HG02973 (cell line): Measurements from ENCODE around the gene EGFLAM.

Experiments used
- ATAC-seq: cut with Tn5 transposase; IDR thresholded peaks from one replicate; pipeline ENCODE4 v1.9.1; 2021; ENCODE audit warnings: moderate library complexity; ENCODE audit not compliant: unreplicated experiment

The EGFLAM gene

DNA sequence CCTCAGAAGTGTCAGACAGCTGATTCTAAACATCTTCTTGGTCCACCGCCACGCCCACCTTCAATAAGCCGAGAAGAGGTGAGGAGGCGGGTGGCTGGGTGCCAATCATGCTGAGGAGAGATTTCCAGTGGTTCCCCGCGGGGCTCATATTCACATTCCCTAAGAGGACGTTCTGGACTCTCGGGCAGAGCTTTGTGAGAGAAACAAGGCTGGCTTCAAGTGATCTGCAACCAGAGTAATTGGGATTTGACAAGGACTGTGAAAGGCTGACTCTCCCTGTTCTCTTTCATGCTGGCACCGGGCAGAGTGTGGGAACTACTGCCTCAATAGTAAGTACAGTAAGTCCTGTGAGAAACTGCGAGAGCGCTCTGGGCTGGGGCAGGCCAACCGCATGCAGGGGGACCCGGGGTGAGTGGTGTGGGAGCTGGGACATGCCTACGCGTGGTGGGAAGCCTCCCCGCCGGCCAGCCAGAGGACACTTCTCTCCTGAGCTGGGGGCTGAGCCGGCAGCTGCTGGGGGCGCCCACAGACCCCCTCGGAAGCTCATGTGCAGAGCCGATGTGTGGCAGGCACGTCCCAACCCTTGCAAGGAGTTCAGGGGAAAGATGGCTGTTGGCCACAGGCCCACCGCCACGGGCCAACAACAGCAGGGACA is 187.1 kb downstream of the EGFLAM start:
- ATAC-seq, result no peak

DNA sequence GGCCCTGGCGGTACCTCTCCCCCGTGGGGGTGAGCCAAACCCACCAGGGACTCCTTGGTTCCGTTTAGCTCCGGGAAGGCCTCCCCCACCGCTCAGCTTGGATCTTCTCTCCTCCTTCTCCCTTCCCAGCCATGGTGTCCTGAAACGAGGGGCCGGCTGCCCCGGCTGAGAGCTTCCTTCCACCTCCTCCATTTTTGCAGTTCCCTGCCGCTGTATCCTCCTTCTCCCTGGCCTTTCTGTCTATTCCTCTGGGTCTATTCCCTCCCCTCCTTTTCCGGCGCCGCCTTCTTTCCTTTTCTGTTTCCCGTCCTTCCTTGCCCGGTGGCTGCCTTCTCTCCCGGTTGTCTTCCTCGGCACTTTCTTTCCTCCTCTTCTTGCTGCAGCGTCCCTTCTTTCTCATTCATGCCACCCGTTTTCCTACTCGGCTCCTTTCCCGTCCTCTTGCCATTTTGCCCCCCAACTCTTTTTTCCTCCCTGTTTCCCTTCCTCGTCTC is 187.7 kb downstream of the EGFLAM start:
- no peak for ATAC-seq

DNA sequence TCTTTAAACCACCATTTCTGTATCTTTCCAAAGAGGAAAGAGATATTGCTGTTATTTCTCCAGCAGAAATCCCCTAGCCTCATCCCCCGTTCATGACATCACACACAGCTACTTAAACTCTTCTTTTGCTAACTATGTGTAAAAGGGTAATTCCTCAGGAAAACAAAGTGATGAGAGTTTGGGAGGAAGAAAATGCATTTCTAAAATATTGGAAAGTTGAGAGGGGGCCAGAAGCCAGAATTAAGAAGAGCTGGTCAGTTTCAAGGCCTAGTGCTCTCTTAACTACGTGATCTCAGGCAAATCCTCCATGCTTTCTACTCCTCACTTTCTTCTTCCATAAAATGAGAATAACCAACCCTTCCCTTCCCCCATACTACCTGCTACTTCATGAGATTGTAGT is 188.7 kb downstream of the EGFLAM start:
- no peak for ATAC-seq

DNA sequence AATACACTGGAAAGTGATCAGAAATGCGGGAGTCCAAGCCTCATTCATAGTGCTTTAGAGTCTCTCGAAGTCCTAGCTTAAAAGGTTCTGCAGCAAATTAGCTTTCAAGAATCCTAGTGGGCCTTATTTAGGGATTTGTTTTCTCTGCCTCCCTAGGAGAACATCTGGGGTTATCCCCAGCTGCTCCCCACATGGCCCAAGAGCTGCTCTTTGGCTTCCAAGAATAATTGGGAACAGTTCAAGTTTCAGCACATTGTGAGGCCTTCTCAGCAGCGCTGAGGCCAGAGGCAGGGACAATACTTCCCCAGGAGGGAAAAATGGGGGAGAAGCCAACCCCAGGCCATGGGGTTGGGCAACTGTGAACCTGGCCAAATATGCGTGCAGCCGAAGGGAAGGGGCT is 189.4 kb downstream of the EGFLAM start:
- no peak for ATAC-seq

DNA sequence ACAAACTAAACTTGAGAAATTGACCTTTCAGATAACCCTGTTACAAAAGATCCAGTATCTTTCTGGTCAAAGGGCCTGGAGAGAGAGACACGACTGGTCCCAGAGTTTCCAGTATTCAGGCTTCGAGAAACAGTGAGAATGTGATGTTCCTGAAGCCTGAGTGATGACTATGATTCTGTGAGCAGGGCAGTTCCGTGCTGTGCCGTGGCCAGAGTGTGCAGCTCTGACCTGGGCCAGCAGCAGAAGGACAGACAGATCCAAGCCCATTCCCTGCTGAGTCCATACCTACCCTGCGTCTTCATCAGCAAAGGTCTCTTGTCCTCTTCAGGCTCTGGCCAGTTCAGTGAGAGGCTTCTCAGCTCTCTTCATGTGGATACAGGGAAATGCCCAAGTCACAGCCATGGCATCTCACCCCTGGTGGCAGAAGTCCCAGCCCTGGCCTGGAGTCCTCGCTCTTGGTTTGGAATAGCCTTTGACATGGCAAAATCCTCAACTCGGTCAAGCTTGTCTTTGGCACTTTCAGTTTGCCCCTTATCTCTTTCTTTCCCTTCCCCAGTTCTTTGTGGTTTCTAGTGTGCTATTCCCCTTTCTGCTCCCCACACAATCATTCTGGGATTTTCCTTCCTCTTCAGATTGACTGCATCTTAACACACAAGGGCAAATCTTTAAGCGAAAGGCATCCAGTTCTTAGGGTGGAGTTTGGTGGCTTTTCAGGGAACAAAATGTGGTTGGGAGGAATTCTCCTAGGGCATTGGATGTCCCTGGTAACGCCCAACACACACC is 190.4 kb downstream of the EGFLAM start:
- ATAC-seq, result no peak

DNA sequence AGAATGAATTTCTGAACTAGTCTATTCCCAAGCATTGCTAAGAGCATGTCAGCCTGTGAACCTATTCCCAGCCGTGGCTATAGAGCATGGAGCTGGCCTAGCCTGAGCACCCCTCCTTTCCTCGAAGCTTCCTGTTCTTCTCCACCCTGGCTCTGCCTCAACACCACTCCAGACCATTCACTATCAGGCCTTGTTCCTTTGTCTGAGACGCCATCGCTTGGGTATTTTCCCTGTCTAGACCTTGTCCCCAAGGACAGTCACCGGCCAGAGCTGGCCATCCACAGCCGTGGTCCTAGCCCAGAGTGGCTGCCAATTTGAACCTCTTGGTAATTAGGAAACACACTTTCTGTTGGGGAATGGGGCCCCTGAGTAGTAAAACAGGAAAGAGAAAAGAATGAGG is 192.3 kb downstream of the EGFLAM start:
- no peak for ATAC-seq

DNA sequence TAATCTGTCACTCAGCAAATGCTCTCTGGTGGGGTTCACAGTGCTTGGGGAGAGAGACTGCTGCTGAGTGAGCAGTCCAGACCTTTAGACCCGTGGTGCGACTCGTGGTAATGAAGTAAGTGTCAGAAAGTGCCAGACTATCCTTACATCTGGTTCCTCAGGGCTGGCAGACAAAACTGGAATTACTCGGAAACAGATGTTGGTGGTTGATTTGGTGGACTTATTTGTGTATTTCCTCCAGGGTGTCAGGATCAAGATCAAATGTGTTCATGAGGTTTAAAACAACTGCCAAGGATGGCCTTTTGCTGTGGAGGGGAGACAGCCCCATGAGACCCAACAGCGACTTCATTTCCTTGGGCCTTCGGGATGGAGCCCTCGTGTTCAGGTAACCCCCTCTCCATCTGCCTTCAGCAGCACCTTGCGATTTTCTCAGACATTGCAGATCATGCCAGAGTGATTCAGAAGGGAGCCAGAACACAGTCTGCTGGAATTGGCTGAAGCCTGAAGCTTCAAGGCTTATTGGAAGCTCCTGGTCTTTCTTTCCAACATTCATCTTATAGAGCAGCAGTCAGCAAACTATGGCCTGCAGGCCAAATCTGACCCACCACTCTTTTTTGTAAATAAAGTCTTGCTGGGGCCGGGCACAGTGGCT is 192.8 kb downstream of the EGFLAM start:
- no peak for ATAC-seq

DNA sequence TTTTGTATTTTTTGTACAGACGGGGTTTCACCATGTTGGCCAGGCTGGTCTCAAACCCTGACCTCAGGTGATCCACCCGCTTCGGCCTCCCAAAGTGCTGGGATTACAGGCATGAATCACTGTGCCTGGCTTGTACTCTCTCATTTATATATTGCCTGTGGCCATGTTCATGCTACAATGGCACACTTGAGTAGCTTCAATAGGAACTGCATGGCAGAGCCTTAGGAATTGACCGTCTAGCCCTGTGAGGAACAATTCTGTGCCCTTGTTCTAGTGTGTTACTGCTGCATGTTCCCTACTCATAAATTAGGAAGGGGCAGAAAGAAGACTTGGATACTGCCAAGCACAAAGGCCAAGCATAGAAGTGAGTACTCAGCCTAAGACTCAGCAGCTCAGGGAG is 193.8 kb downstream of the EGFLAM start:
- no peak for ATAC-seq

DNA sequence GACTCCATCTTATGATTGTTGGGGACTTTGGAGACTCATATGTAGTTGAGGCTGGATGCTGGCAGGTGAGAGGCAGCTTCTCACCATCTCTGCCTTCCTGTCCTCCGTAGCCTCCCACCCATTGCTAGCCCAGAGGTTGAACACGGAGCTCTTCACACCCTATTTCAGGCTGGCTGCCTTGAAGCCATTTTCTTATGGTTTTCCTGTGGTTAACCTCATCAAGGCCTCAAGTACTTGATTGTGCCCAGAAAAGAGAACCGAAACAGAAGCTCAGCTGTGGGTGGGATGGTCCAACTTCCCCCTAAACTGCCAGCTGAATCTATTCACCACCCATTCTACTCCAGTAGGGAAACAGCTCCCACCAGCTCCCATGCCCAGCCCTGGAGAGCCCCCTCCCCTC is 195.1 kb downstream of the EGFLAM start:
- ATAC-seq, result peak; percentile 99

DNA sequence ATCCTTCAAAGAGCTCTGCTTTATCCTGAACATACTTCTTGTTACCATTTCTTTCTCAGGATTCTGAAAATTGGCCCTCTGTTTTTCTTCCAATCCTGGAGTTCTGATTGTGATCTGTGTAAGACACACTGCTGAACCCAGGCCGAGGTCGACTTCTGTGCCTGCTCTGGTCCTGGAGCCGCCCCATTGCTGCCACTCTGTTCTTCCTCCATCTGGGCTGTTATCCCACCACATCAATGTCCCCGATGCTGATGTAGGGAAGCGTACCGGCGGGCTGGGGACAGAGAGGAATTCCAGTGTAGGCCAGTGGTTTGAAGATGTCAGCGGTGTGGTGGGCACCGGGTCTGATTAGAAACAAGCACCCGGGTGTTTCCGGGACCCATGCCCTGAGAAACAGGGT is 195.6 kb downstream of the EGFLAM start:
- no peak for ATAC-seq

DNA sequence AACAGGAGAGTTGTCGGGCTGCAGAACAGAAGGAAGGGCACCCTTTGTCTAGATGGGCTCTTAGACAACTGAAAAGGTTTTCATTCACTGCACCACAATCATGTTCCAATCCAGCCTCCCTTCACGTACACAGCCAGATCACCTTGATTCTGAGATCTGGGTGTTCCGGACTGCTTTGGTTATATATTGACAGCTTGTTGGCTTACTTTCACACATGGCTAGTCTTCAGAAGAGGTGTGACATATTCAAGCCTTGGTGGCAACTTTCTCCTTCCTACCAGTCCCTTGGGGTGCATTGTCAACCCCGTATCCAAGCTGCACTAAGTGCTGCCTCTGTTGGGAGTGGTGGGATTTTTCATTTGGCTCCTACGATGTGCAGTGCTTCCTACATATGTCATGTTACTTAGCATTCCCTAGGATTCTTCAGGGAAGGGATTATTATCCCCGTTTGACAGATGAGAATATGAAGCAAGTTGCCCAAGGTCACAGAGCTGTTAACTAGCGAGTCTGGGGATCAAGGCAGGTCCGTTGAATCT is 197.5 kb downstream of the EGFLAM start:
- ATAC-seq, result peak; percentile 30

DNA sequence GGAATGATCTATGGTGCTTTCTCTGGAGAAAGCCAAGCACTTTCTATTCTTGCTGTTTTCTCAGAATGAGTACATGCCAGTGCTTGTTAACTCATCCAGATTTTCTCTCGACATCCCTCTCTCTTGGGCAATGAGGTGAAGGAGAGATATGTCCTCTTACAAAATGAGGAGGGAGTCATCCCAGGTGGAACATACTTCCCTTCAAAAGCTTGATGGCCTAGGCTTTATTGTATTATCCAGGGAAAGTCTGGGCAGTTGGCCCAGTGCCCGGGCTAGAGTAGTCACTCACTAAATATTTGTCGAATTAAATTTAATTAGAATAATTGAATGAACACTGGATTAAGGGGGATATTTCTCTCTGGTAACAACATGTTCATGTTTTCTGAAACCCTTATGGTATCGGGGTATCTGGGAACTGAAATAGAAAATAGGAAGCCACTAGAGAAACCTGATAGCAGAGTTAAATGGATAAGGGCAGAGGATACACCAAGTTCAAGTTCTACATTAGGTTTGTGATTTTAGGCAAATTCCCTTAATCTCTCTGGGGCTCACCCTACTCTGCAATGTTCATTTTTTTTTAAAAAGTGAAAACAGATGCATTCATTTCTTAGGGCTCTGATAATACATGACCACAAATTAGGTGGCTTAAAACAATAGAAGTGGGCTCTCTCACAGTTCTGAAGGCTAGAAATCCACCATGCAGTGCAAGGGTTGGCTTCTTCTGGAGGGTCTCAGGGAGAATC is 198.5 kb downstream of the EGFLAM start:
- ATAC-seq, result no peak

DNA sequence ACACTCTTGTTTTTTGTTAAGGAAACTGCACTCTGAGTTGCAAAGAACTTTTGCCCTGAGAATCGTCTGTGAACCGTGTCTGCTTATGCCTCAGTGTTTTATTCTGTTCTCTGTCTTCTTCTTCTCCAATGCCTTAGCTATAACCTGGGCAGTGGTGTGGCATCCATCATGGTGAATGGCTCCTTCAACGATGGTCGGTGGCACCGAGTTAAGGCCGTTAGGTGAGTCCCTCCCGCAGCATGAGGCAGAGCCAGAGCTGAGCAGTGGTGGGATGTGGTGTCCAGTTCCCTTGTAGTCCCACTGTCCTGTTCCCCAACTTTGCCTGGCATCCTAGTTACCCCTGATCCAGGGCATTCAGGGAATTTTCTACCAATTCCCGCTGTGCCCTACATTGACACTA is 199.8 kb downstream of the EGFLAM start:
- no peak for ATAC-seq

DNA sequence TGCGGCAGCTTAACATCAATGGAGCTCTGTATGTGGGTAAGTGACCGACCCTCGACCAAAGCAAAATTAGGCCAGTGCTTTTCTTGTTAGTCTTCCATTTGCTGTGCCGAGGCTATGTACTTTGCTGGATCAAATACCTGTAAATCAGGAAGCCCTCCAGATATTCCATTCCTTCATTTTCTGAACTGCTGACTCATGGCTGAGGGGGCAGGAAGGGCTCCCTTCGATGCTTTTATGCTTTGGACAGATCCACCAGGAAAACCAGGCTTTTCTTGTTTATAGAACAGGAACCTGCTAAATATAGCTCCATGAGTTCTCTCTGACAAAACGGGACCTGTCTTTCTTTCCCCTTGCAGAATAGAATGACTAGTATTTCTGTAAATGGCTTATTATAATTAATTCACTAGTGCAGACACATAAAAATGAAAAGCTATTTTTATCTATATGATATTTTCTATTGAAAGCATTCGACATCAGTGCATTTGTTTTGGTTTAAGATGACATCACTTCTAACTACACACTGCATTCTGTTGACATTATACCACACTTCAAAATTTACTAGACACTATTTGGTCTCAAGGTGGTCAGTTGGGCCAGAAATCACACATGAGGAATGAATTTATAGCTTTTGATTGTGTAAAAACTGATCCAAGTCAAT is 204.7 kb downstream of the EGFLAM start:
- ATAC-seq, result no peak

DNA sequence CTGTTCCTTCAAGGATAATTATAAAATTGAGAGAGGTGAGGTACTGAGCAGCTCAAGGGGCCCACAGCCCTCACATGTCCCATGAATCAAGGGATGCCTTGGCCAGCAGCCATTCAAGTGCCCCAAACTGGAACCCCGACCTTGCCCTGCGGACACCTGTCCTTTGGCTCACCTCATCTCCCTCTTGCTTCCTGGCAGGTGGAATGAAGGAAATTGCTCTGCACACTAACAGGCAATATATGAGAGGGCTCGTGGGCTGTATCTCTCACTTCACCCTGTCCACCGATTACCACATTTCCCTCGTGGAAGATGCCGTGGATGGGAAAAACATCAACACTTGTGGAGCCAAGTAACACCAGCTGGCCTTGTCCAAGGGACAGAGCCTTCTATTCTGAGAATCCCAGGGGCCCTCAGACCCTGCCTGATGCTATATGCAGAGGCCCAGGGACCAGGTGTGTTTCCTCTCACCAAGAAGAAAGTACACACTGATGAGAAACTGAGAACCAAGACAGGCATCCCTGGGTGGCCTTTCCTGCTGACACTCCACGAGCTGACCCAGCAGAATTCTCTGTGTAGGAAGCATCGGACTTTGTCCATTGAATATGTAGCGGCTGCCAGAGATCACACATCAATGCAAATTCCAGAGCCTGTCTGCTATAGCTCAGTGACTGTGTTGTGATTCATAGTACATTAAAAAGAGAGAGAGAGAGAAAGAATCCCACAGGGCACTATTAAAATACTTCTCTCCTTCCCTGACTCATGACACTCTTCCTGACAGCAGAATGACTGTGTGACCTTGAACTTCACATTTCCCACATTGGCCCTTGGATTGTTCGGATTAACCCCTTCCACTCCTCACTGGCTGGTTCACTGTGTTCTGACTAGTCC is 205.5 kb downstream of the EGFLAM start:
- no peak for ATAC-seq

DNA sequence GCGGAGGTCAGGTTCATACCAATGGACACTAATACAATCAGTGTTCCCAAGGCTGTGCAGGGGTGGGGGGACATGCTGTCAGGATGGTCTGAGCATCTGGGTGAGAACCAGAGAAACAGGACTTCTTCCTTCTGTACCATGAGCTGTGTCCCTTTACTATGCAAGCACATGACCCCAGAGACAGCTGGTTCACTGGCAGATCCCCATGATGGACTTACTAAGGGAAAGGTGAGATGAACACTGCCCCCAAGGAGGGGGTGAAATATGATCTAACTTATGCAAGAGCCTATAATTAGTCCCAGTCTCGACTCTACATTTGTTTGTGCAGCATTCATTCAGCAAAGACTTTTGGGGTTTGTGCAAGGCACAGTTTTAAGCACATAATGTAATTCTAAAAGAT is 206.7 kb downstream of the EGFLAM start:
- no peak for ATAC-seq

DNA sequence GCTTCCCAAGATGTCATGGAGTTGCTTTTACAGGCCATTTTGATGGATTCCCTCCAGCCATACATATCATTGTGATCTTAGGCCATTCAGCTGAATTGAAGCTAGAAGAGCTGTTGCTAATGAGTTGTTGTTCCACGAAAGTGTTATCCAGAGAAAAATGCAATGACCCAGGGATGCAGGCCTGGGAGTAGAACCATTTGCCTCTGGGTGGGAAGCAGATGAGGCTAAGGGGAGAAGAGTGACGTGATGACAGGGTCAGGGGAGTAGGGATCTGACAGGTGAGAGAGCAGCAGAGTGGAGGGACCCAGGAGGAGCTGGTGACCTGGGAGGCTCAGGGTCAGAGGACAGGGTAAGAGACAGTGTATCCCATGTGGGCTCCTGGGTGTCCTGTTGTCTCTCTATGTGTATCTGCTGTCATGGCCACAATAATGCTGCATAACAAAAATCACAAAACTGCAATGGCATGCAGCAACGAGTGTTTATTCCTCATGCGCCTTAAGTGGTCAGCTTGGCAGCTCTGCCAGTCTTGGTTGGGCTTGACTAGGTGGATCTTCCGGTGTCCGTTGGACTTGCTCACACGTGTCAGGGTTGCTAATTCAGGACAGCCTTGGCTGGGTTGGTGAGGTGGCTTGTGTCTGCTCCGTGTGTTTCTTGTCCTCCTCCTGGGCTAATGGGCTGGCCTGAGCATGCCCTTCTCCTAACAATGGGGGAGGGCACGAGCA is 207.5 kb downstream of the EGFLAM start:
- ATAC-seq, result no peak

DNA sequence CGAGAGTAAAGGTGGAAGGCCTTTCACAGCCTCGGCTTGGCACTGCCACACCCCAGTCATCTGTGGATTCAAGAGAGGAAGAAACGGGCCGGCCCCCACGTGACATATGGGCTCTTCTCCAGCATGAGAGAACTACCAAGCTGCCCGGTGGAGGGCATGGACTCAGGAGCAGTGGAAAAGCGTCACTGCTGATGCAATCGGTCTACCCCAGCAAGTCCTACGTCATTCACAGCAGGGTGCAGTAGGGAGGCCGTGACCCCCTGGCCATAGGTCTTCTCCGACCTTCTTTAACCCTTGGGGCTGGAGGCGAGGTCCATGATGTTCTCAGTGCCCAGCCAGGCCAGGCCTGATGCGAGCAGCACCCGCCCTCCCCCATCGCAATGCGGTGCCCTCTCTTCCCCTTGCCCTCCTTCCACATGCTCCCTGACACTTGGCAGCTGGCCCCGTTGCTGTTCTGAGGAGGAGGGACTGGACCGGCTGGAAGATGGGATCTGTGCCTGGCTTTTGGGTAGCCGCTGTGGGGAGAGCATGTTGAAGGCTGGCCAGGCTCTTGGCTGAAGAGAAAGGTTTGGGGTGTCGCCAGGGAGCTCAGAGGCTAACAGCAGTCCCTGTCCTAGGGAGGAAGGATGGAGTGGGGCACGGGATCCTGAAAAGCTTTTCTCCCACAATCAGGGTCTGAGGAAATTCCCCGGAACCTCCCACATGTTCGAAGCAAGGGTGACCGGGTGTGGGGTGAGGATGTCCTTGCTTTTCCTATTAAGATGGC is 208.2 kb downstream of the EGFLAM start:
- ATAC-seq, result no peak
